OCI-LY1 (cell line): ENCODE data around the gene SLC44A3.

Experiments
- H2AFZ ChIP-seq: fragments of 200-600 bp; sonication (generic), shearing (Covaris generic); 2 replicates; pipeline ENCODE4 v1.6.0; 2014; ENCODE audit warnings: antibody characterized with exemption, mild to moderate bottlenecking, low read length
- H3F3A ChIP-seq: fragments of 200-600 bp; sonication (generic), shearing (Covaris generic); 2 replicates; pipeline ENCODE4 v1.6.0; 2014; ENCODE audit warnings: mild to moderate bottlenecking, antibody characterized with exemption, low read length, moderate library complexity; ENCODE audit not compliant: insufficient read depth
- H3K27ac ChIP-seq: fragments of 200-600 bp; sonication (generic); 2 replicates; pipeline ENCODE4 v1.5.1; 2014; ENCODE audit warnings: low read length, mixed run types, mild to moderate bottlenecking, low read depth; ENCODE audit not compliant: poor library complexity, severe bottlenecking
- H3K27me3 ChIP-seq: fragments of 200-600 bp; sonication (generic); 2 replicates; pipeline ENCODE4 v1.6.0; 2014; ENCODE audit warnings: antibody characterized with exemption, mild to moderate bottlenecking, low read length, moderate library complexity; ENCODE audit not compliant: insufficient read depth
- H3K36me3 ChIP-seq: fragments of 200-600 bp; sonication (generic); 2 replicates; pipeline ENCODE4 v1.6.1; 2014; ENCODE audit warnings: mild to moderate bottlenecking, antibody characterized with exemption, low read length, moderate library complexity, mixed read lengths; ENCODE audit not compliant: insufficient read depth
- H3K4me1 ChIP-seq: fragments of 200-600 bp; sonication (generic); 2 replicates; pipeline ENCODE4 v1.5.1; 2014; ENCODE audit warnings: mild to moderate bottlenecking, low read length, moderate library complexity; ENCODE audit not compliant: insufficient read depth, severe bottlenecking
- H3K4me2 ChIP-seq: fragments of 200-600 bp; sonication (generic), shearing (Covaris generic); 2 replicates; pipeline ENCODE4 v1.6.1; 2014; ENCODE audit warnings: low read length
- H3K4me3 ChIP-seq: fragments of 200-600 bp; sonication (generic); 2 replicates; pipeline ENCODE4 v1.5.1; 2014; ENCODE audit warnings: low read length, low read depth, mild to moderate bottlenecking, mixed read lengths; ENCODE audit not compliant: poor library complexity, severe bottlenecking
- H3K79me2 ChIP-seq: fragments of 200-600 bp; shearing (Covaris generic); 2 replicates; pipeline ENCODE4 v1.6.1; 2016; ENCODE audit warnings: mixed run types, low read length, mixed read lengths; ENCODE audit not compliant: insufficient read depth
- H3K9ac ChIP-seq: fragments of 200-600 bp; sonication (generic), shearing (Covaris generic); 2 replicates; pipeline ENCODE4 v1.6.1; 2014; ENCODE audit warnings: mild to moderate bottlenecking, low read length, mixed read lengths
- H3K9me2 ChIP-seq: fragments of 200-600 bp; sonication (generic), shearing (Covaris generic); 2 replicates; pipeline ENCODE4 v1.6.1; 2014; ENCODE audit warnings: low read depth, mild to moderate bottlenecking, low read length, mixed read lengths
- H3K9me3 ChIP-seq: fragments of 200-600 bp; shearing (Covaris generic); 2 replicates; pipeline ENCODE4 v1.6.1; 2014; ENCODE audit warnings: low read length, mixed read lengths
- H4K20me1 ChIP-seq: fragments of 200-600 bp; sonication (generic), shearing (Covaris generic); 2 replicates; pipeline ENCODE4 v1.6.0; 2016; ENCODE audit warnings: mild to moderate bottlenecking, low read length; ENCODE audit not compliant: insufficient read depth
- CTCF ChIP-seq: fragments of 200-600 bp; sonication (generic), shearing (Covaris generic); IDR thresholded peaks from 2 replicates; pipeline ENCODE4 v1.5.1; 2017; ENCODE audit warnings: mild to moderate bottlenecking, antibody characterized with exemption, low read length, moderate library complexity, mixed read lengths
- EZH2 ChIP-seq: fragments of 200-600 bp; sonication (generic), shearing (Covaris generic); IDR thresholded peaks from 2 replicates; pipeline ENCODE4 v1.8.0; 2017; ENCODE audit warnings: borderline replicate concordance, mixed run types, mild to moderate bottlenecking, antibody characterized with exemption, low read length, moderate library complexity, mixed read lengths

Gene SLC44A3

GRCh38 chr1:94920061-94920460 lies 99.9 kb downstream of the SLC44A3 start:
- no peak overlapping the region for H3K27ac ChIP-seq
- H3K9ac ChIP-seq: no peak overlapping the region
- H3K27me3 ChIP-seq: no peaks in the 10 kb centered on the region
- H3F3A ChIP-seq: no peaks in the 10 kb centered on the region
- H3K9me3 ChIP-seq: no peaks in the 10 kb centered on the region
- H3K4me1 ChIP-seq: no peaks in the 10 kb centered on the region
- H3K4me2 ChIP-seq: no peak overlapping the region
- no peak overlapping the region for H2AFZ ChIP-seq
- H3K36me3 ChIP-seq: no peaks in the 10 kb centered on the region
- H3K9me2 ChIP-seq: no peaks in the 10 kb centered on the region
- H3K79me2 ChIP-seq: no peaks in the 10 kb centered on the region
- H3K4me3 ChIP-seq: no peak overlapping the region
- no peak for TF ChIP-seq EZH2
- H4K20me1 ChIP-seq: no peaks in the 10 kb centered on the region

- Histone ChIP-seq H3F3A (no peaks in the 10 kb centered on the region), H3K9me3 (no peaks in the 10 kb centered on the region), H3K9me2 (no peaks in the 10 kb centered on the region), H3K9ac (no peak overlapping the region), H3K4me1 (peaks cover 5% of the 10 kb centered on the region), H3K4me2 (no peak overlapping the region), H3K27ac (no peak overlapping the region), H3K4me3 (no peak overlapping the region), H3K79me2 (no peaks in the 10 kb centered on the region), H3K27me3 (no peaks in the 10 kb centered on the region), H2AFZ (no peak overlapping the region), H4K20me1 (no peaks in the 10 kb centered on the region), H3K36me3 (no peaks in the 10 kb centered on the region)
- no peak for TF ChIP-seq EZH2
- TF ChIP-seq CTCF: no peak
Observed at GRCh38 chr1:94921977-94922376, 101.8 kb downstream of the SLC44A3 start.

GRCh38 chr1:94922761-94923331 lies 102.7 kb downstream of the SLC44A3 start:
- H4K20me1 ChIP-seq: no peaks in the 10 kb centered on the region
- no peak overlapping the region for H3K4me2 ChIP-seq
- H3K9ac ChIP-seq: no peak overlapping the region
- H3F3A ChIP-seq: no peaks in the 10 kb centered on the region
- H3K9me3 ChIP-seq: no peaks in the 10 kb centered on the region
- TF ChIP-seq EZH2 (no peak), CTCF (no peak)
- no peaks in the 10 kb centered on the region for H3K27me3 ChIP-seq
- H2AFZ ChIP-seq: no peak overlapping the region
- H3K27ac ChIP-seq: no peak overlapping the region
- H3K4me3 ChIP-seq: no peak overlapping the region
- no peaks in the 10 kb centered on the region for H3K36me3 ChIP-seq
- no peaks in the 10 kb centered on the region for H3K79me2 ChIP-seq
- no peaks in the 10 kb centered on the region for H3K9me2 ChIP-seq
- peaks cover 5% of the 10 kb centered on the region for H3K4me1 ChIP-seq

- no peaks in the 10 kb centered on the region for H3F3A ChIP-seq
- H4K20me1 ChIP-seq: no peaks in the 10 kb centered on the region
- H3K9ac ChIP-seq: no peak overlapping the region
- H3K9me2 ChIP-seq: no peaks in the 10 kb centered on the region
- no peaks in the 10 kb centered on the region for H3K27me3 ChIP-seq
- no peak overlapping the region for H3K4me3 ChIP-seq
- H3K36me3 ChIP-seq: no peaks in the 10 kb centered on the region
- H3K9me3 ChIP-seq: no peaks in the 10 kb centered on the region
- no peak for TF ChIP-seq EZH2
- TF ChIP-seq CTCF: no peak
- H3K4me2 ChIP-seq: no peak overlapping the region
- no peaks in the 10 kb centered on the region for H3K79me2 ChIP-seq
- peaks cover 5% of the 10 kb centered on the region for H3K4me1 ChIP-seq
- H3K27ac ChIP-seq: no peak overlapping the region
- no peak overlapping the region for H2AFZ ChIP-seq
Observed at GRCh38 chr1:94925004-94925403, 104.8 kb downstream of the SLC44A3 start.
